Neutrophil (primary cell): Measurements from ENCODE around the gene JARID2.

ENCODE experiments used
- H3K27ac ChIP-seq: fragments of 200-600 bp; sonication (generic); 2 replicates; pipeline ENCODE4 v1.5.1; 2016; ENCODE audit warnings: mild to moderate bottlenecking, moderate library complexity
- H3K27me3 ChIP-seq: fragments of 200-600 bp; sonication (generic); 2 replicates; pipeline ENCODE4 v1.6.0; 2016; ENCODE audit warnings: mild to moderate bottlenecking
- H3K36me3 ChIP-seq: fragments of 200-600 bp; sonication (generic); 2 replicates; pipeline ENCODE4 v1.5.1; 2017
- H3K4me1 ChIP-seq, 2 experiments: fragments of 200-600 bp in 1 of 2; sonication (generic) in 1 of 2; 1 replicate in 1 of 2; 2 replicates in 1 of 2; pipeline versions ENCODE4 v1.5.1 to v1.6.1; 2013 to 2016; ENCODE audit warnings: low read depth in 1 of 2, low read length in 1 of 2, mild to moderate bottlenecking in 1 of 2, moderate library complexity in 1 of 2; ENCODE audit not compliant: control insufficient read depth in 1 of 2, insufficient read depth in 1 of 2
- H3K4me3 ChIP-seq, 2 experiments: fragments of 200-600 bp in 1 of 2; sonication (generic) in 1 of 2; 1 replicate in 1 of 2; 2 replicates in 1 of 2; pipeline ENCODE4 v1.5.1; 2013 to 2016; ENCODE audit warnings: low read depth in 1 of 2, low read length in 1 of 2, mild to moderate bottlenecking in 1 of 2, moderate library complexity in 1 of 2
- H3K9me3 ChIP-seq: fragments of 200-600 bp; sonication (generic); 2 replicates; pipeline ENCODE4 v1.5.1; 2016
- TF ChIP-seq, protein P1 (sequence below): fragments of 200-600 bp; sonication (generic); IDR thresholded peaks from 2 replicates; pipeline ENCODE4 v1.5.1; 2016; ENCODE audit warnings: antibody characterized with exemption

JARID2 gene

DNA sequence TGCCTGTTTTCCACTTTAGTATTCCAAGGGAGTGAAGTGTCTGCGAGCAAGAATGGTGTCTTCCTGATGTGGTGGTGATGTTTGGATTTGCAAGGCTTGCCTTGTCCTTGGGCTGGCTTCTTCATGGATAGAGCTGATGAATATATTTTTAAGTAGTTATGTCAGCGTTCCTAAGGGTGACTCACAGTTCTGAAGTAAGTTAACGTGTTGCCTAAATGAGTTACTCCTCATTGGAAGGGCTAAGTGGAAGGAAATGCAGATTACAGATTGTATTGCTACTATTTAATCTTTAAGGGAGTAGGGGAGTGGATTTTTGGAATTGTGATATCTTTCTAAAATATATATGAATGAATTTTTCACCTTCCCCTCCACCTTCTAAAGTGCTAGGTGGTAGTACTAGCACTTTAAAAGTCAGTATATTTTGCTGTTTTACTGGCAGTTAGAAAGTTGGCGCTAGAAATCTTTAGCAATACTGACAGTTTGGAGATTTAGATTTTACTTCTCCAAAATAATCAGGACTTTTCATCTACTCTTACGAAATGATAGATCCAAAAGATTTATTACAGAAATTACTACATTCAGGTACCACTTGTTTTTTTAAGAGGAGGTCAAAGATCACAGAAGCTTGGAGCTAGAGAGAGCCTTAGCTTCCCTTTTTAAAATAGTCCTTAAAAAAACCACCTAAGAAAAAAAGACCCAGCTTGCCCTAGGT lies 197.4 kb downstream of the JARID2 start:
- Histone ChIP-seq H3K9me3 (no peaks in the 10 kb centered on the region), H3K4me3 (no peak overlapping the region), H3K4me1 (peaks cover 29 to 53% of the 10 kb centered on the region in 2 experiments), H3K27me3 (no peaks in the 10 kb centered on the region), H3K27ac (peak overlapping the region; percentile 30), H3K36me3 (no peaks in the 10 kb centered on the region)
- TF ChIP-seq, protein P1, sequence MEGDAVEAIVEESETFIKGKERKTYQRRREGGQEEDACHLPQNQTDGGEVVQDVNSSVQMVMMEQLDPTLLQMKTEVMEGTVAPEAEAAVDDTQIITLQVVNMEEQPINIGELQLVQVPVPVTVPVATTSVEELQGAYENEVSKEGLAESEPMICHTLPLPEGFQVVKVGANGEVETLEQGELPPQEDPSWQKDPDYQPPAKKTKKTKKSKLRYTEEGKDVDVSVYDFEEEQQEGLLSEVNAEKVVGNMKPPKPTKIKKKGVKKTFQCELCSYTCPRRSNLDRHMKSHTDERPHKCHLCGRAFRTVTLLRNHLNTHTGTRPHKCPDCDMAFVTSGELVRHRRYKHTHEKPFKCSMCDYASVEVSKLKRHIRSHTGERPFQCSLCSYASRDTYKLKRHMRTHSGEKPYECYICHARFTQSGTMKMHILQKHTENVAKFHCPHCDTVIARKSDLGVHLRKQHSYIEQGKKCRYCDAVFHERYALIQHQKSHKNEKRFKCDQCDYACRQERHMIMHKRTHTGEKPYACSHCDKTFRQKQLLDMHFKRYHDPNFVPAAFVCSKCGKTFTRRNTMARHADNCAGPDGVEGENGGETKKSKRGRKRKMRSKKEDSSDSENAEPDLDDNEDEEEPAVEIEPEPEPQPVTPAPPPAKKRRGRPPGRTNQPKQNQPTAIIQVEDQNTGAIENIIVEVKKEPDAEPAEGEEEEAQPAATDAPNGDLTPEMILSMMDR, result no peak

DNA sequence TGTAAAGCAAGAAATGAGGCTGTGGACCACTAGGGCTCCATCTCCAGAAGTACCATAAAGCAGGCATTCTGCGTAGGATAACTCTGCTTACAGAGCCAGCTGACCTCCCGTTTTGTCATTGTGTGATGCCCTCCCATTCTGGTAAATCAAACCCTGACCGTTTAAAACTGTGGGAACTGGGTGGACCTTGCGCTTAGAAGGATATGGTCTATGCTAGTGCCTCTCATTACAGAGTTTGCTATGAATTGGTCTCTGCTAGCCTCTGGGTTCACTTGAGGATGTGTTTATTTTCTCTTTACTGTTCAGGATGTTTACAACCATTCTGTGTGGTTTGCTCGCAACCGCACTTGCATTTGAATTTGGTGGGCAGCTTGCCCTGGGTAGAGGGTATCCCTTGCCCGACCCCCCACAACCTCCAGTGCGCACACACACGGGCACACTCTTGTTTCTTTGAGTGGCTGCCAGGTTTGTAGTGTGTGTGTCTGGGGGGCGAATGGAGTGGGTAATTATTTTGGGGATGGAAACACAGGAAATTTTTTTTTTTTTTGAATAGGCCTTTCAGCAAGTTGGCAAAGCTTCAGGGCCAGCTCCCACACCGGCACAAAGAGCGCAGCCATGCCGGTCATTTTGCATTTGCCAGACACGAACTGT lies 198.3 kb downstream of the JARID2 start:
- no peaks in the 10 kb centered on the region for H3K36me3 ChIP-seq
- TF ChIP-seq, protein P1, result no peak
- H3K27me3 ChIP-seq, result no peaks in the 10 kb centered on the region
- no peaks in the 10 kb centered on the region for H3K9me3 ChIP-seq
- no peak overlapping the region for H3K4me3 ChIP-seq
- H3K27ac ChIP-seq, result no peak overlapping the region
- peaks cover 28 to 46% of the 10 kb centered on the region in 2 experiments for H3K4me1 ChIP-seq

DNA sequence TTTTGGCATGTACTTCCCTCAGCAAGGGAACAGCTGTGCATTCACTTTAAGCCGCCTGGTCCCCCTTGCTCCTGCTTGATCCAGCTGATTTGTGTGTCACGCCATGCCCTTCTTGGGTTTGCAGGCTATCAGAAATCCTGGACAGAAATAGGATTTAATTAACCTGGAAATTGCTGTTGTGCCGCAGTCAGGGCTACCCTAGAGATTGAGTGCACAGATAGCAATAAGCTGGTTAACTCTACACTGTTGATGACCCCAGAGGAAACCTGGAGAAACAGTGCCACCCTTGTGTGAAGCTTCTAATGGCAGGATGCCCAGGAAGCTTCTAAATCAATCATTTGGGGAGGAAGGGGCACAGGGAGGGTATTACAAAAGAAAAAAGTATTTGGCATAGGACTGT lies 199.0 kb downstream of the JARID2 start:
- no peaks in the 10 kb centered on the region for H3K27me3 ChIP-seq
- H3K4me1 ChIP-seq, result peaks cover 23 to 40% of the 10 kb centered on the region in 2 experiments
- no peaks in the 10 kb centered on the region for H3K36me3 ChIP-seq
- H3K4me3 ChIP-seq, result no peak overlapping the region
- no peaks in the 10 kb centered on the region for H3K9me3 ChIP-seq
- TF ChIP-seq, protein P1, result no peak
- no peak overlapping the region for H3K27ac ChIP-seq

DNA sequence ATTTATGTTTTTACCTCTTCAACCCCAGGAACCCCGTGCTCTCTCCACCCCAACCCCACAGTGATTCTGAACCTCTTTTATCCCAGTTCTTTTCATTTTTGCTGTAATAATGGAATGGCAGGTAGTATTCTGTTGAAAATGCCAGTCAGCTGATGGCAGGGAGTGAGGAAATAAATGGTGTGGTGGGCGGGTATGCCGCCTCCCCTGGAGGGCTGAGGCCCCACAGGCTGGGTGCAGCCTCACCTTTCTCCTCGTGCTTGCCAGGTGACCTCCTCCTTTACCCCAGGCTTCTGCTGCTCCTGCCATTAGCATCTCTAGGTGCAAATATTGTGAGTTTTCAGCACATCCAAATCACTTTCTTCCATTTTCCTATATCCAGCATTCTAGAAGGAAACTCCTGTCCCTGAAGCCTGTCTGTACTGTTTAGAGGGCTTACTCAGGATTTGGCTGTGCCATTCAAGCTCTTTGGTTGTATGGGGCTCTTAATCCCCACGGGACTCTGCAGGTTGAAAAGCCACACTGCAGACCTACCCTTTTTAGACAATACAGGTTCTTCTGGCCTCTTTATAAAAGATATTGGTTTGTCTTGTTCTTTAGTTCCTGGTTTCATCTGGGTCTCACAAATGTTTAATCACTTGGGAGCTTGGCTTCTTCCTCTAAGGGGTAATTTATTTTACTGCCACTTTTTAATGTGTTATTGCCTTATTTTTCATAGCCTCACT lies 201.8 kb downstream of the JARID2 start:
- Histone ChIP-seq H3K27me3 (no peaks in the 10 kb centered on the region), H3K27ac (no peak overlapping the region), H3K4me1 (peaks cover 12 to 23% of the 10 kb centered on the region in 2 experiments), H3K4me3 (no peak overlapping the region), H3K36me3 (peaks cover 10% of the 10 kb centered on the region), H3K9me3 (no peaks in the 10 kb centered on the region)
- TF ChIP-seq, protein P1, result no peak

DNA sequence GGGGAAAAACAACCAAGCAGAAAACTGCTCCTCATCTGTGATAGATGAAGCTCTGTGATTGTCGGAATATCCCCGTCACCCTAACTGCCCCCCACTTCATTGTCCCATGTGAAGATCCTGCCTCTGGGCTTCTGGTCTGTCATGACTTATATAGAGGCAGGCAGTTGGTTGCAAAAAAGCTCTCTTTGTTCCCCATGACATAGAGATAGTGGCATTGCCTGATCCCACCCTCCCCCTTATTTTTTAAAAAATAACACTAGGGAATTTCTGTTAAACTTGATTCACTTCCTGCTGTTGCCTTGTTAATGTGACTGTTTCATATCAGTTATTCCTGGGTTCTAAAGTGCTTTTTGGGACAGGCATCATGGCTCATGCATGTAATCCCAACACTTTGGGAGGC lies 203.1 kb downstream of the JARID2 start:
- Histone ChIP-seq H3K4me1 (peaks cover 0 to 12% of the 10 kb centered on the region in 2 experiments), H3K4me3 (no peak overlapping the region), H3K27ac (no peak overlapping the region), H3K27me3 (no peaks in the 10 kb centered on the region), H3K9me3 (no peaks in the 10 kb centered on the region), H3K36me3 (peaks cover 22% of the 10 kb centered on the region)
- TF ChIP-seq, protein P1, result no peak
